ENCODE results near the gene KCNQ5.

The KCNQ5 gene

GRCh38 chr6:72595812-72596211 is 26.1 kb upstream of the KCNQ5 start:
- Histone ChIP-seq H3K9me3 (no peaks in the 10 kb centered on the region), H3K36me3 (no peaks in the 10 kb centered on the region), H3K27ac (no peak overlapping the region), H3K4me1 (no peaks in the 10 kb centered on the region), H3K4me3 (no peak overlapping the region), H3K27me3 (no peaks in the 10 kb centered on the region)
- intact Hi-C loops (cut with DNase I; ENCODE audit: low total_unique reads), result no loop called here
- no peak for TF ChIP-seq CTCF (IDR thresholded peaks at IDR 0.05)
- no peak for DNase-seq

GRCh38 chr6:72616406-72617015 is 5.4 kb upstream of the KCNQ5 start:
- Histone ChIP-seq H3K9me3 (no peaks in the 10 kb centered on the region), H3K27ac (no peak overlapping the region), H3K27me3 (no peaks in the 10 kb centered on the region), H3K4me1 (peaks cover 0 to 16% (median 3%) of the 10 kb centered on the region in 4 donors), H3K4me3 (no peak overlapping the region), H3K36me3 (no peaks in the 10 kb centered on the region)
- DNase-seq, result no peak
- intact Hi-C loops (cut with DNase I; ENCODE audit: low total_unique reads), result loop anchor here (5.0 kb wide), 1 partner anchor 516 kb away; no protein-coding TSS in a partner anchor
- peak; percentile 63 to 76 for TF ChIP-seq CTCF (IDR thresholded peaks at IDR 0.05)

DNA sequence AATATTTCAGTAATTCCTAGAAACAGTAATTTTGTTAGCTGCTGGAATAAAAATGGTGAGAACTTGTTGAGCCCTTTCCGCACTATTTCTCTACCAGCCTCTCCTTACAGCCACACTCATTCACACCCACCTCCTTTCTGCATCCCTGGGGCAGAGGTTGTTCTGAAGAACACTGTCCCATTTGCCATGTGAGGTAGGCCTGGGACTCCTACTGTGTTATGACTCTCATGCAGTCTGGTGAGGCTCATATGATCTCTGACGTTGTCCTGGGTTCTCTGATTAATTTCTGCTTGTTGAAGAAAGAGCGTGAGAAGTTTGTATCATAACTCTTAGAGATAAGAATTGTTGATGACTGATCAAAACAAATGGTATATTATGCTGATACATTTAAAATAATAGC is 4.1 kb upstream of the KCNQ5 start:
- no peak for DNase-seq
- Histone ChIP-seq H3K4me3 (no peak overlapping the region), H3K27ac (no peak overlapping the region), H3K9me3 (no peaks in the 10 kb centered on the region), H3K4me1 (peaks cover 0 to 18% (median 8%) of the 10 kb centered on the region in 4 donors), H3K36me3 (no peaks in the 10 kb centered on the region), H3K27me3 (no peaks in the 10 kb centered on the region)
- intact Hi-C loops (cut with DNase I; ENCODE audit: low total_unique reads), result loop anchor here (5.0 kb wide), 1 partner anchor 515 kb away; no protein-coding TSS in a partner anchor
- no peak for TF ChIP-seq CTCF (IDR thresholded peaks at IDR 0.05)

GRCh38 chr6:72619883-72620696 is 1.8 kb upstream of the KCNQ5 start:
- Histone ChIP-seq H3K27me3 (no peaks in the 10 kb centered on the region), H3K4me1 (peaks cover 0 to 25% (median 12%) of the 10 kb centered on the region in 4 donors), H3K4me3 (peak overlapping the region; percentile 63 to 76), H3K36me3 (no peaks in the 10 kb centered on the region), H3K9me3 (no peaks in the 10 kb centered on the region), H3K27ac (peak overlapping the region; percentile 75 to 79)
- intact Hi-C loops (cut with DNase I; ENCODE audit: low total_unique reads), result loop anchor here (5.0 kb wide), 1 partner anchor 512 kb away; no protein-coding TSS in a partner anchor
- peak; percentile 41 to 78 for DNase-seq
- no peak for TF ChIP-seq CTCF (IDR thresholded peaks at IDR 0.05)

- TF ChIP-seq CTCF (IDR thresholded peaks at IDR 0.05), result no peak
- Histone ChIP-seq H3K9me3 (no peaks in the 10 kb centered on the region), H3K36me3 (no peaks in the 10 kb centered on the region), H3K4me1 (peaks cover 0 to 25% (median 12%) of the 10 kb centered on the region in 4 donors), H3K27me3 (no peaks in the 10 kb centered on the region), H3K4me3 (peak overlapping the region; percentile 63 to 76), H3K27ac (peak overlapping the region; percentile 75 to 79)
- no peak for DNase-seq
- intact Hi-C loops (cut with DNase I; ENCODE audit: low total_unique reads), result no loop called here
Measured at GRCh38 chr6:72620871-72621290, 983 bp upstream of the KCNQ5 start.
